Activated CD8-positive, alpha-beta T cell treated with anti-CD3 and anti-CD28 coated beads, Interleukin-2, amount 10 ng/mL, durations not matched to agents 7 days and 5 days (primary cell): ENCODE measurements around the gene ZNF319. TPM values are rescaled to one million over a fixed set of nuclear protein-coding genes. Genes with fewer than 3 reads are reported as not detected.
A peak's percentile ranks its signal among the peaks of the same experiment; 100 is the strongest.

Experiments used
- ATAC-seq: fragments of 150-1000 bp; cut with Tn5 transposase; one replicate; pipeline ENCODE4 v1.10.0; 2021; ENCODE audit warnings: moderate library complexity
- CTCF ChIA-PET: fragments of 350-600 bp; sonication (Branson Sonifier 250); formaldehyde crosslinking; loops from one replicate; lab custom pipeline; 2021; ENCODE audit warnings: antibody characterized with exemption; lab: Charles Lee
- POLR2A ChIA-PET: fragments of 350-600 bp; sonication (Branson Sonifier 250); formaldehyde crosslinking; loops from one replicate; lab custom pipeline; 2021; ENCODE audit warnings: antibody characterized with exemption; lab: Charles Lee
- DNase-seq: peaks from one replicate; pipeline ENCODE4 v3.0.0-alpha.2; 2020
- H3K27ac Mint-ChIP-seq: one replicate; pipeline ENCODE4 v1.8.0; 2021; ENCODE audit warnings: mild to moderate bottlenecking, mixed read lengths
- H3K27me3 Mint-ChIP-seq: one replicate; pipeline ENCODE4 v1.8.0; 2021; ENCODE audit warnings: low read depth, mixed read lengths
- H3K36me3 Mint-ChIP-seq: one replicate; pipeline ENCODE4 v1.8.0; 2021; ENCODE audit warnings: low read depth, mixed read lengths
- H3K4me1 Mint-ChIP-seq: one replicate; pipeline ENCODE4 v1.8.0; 2021; ENCODE audit warnings: low read depth, mixed read lengths
- H3K4me3 Mint-ChIP-seq: one replicate; pipeline ENCODE4 v1.8.0; 2021; ENCODE audit warnings: mild to moderate bottlenecking, mixed read lengths
- H3K9me3 Mint-ChIP-seq: one replicate; pipeline ENCODE4 v1.8.0; 2022; ENCODE audit warnings: mixed read lengths; ENCODE audit not compliant: insufficient read depth
- total RNA-seq, 2 experiments: library from RNA; stranded (reverse); gene quantifications; one replicate each; pipeline ENCODE4 v1.2.3, GENCODE V29; 2021

The ZNF319 gene
- total RNA-seq, result 10 to 100 TPM; 16.6 to 17.0 TPM

DNA sequence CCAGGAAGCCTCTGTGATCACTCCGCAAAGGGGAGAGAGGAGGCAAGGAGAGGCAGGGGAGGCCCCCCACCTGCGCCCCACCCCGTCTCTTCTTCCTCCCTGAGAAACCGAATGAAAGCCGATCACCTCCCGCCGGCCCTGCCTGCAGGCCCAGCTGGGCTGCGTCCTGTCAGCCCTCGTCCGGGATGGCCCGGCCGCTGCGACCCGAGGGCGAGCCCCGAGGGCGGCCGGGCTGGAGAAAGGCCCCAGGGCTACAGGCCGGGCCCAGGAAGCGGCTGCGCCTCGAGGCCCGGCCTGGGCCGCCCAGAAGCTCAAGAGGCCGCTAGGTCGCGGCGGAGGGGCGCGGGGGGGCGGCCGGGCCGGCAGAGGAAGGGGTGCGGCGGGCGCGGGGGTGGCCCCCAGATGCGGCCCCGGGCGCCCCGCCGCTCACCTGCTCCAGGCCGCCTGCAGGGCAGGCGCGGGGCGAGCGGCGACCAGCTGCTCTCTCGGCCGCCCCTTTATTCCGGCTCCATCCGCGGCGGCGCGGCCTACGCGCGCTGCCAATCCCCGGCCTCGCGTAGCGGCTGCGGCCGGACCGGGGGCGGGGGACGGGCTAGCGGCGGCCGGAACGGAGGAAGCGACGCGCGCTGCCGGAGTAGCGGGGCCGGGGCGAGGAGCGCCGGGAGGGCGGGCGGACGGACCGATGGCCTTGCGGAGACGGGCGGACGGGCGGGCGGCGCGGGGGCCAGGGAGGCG is at the start of gene ZNF319:
TSS of gene ZNF319 (minus strand) at position 702 of the 735 bp plus-strand sequence. CDS start 2,407 bp downstream, outside the sequence.
- ChIA-PET POLR2A (interaction anchor here (1.2 to 1.9 kb wide), 4 partner anchors 11 to 101 kb away, joined by 3 to 8 read pairs (median 3); no protein-coding TSS in a partner anchor), CTCF (interaction anchor here (0.6 to 3.8 kb wide), 15 partner anchors 10 to 481 kb away, joined by 3 to 28 read pairs (median 4); partner anchors contain the start of gene CFAP20)
- Mint-ChIP-seq H3K27ac (peak within 1 kb of the TSS; percentile 91), H3K36me3 (peaks cover 51% of the 10 kb centered on the region), H3K9me3 (no peaks in the 10 kb centered on the region), H3K4me3 (peak within 1 kb of the TSS; percentile 96), H3K27me3 (no peaks in the 10 kb centered on the region), H3K4me1 (peaks cover 62% of the 10 kb centered on the region)
- DNase-seq, result no peak
- peak; percentile 10 for ATAC-seq

DNA sequence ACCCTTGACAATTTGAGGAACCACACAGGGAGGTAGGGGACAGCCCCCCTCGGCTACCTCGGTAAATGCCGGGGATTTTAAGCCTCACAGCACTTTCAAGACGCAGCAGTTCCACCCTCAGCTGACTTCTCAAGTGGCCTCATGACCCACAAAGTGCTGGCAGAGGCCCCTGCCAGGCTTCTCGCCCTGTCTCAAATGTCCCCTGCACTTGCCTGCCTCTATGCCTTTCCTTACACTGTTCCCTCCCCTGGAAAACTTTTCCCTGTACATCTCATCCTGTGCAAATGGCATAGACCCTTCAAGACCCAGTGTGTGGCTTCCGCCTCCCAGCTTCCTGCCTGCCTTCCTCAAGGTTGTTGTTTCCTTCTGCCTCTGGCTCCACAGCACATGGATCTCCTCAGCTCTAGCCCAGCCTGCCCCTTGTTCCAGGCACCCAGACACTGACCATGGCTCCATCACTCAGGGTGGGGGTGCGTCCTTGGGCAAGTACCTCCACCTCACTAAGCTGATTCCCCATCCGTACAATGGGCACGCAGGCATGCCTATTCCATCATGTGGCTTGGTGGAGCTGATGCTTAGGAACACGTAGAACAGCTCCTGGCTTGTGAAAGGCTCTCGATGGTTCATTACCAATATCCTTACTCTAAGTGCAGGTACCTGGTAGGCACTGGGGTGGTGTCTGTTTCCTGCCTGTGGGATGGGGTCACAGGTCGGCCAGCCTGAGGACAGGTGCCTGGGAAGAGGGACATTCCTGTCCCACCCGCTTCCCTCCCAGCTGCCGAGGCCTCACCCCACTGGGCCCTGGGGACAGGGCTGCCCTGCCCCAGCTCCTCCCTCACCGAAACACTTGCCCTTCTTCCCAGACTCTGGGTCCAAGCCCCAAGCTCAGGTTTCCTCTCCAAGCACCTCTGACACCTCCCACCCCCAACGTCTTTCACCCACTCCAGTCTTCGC is 49.0 kb upstream of the ZNF319 start:
- no peaks in the 10 kb centered on the region for H3K27me3 Mint-ChIP-seq
- ATAC-seq (no peak), DNase-seq (no peak)
- no peak overlapping the region for H3K27ac Mint-ChIP-seq
- POLR2A ChIA-PET, result no interaction called here
- CTCF ChIA-PET, result interaction anchor here (1.0 to 1.8 kb wide), 2 partner anchors 48 to 78 kb away, joined by 3 to 7 read pairs; no protein-coding TSS in a partner anchor
- H3K36me3 Mint-ChIP-seq, result no peaks in the 10 kb centered on the region
- no peak overlapping the region for H3K4me3 Mint-ChIP-seq
- peaks cover 4% of the 10 kb centered on the region for H3K4me1 Mint-ChIP-seq
- H3K9me3 Mint-ChIP-seq, result no peaks in the 10 kb centered on the region

DNA sequence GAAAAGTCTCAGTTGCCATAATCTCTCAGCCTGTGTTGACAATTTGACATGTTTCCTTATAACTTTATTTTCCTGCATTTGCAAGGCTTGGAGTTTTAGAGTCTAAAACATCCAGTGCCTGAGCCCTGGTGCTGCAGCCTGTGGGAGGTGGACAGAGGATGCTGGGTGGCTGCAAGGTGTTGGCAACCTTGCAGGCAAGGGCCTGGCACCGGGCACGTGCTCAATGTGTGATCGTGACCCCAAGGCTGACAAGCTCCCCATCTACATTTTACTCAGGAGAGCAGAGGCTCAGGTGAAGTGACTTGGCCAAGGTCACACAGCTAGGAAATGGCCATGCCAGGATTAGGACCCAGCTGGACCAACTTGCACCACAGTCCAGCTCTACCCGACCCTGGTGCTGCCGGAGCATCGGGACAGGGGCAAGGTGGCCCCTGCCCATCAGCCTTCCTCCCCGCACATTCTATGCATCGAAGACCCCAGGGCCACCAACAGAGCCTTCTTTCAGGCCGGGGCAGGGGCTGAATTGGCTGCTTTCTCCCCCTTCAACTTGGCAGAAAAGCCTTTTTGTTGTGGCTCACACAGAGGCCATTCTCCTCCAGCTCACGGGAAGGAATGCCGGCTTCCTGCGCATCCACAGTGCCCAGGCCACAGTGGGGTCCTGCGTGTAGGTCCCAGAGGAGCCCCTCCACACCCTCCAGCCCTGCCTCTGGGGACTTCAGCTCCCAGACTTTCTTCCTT is 48.2 kb upstream of the ZNF319 start:
- ATAC-seq (no peak), DNase-seq (no peak)
- H3K36me3 Mint-ChIP-seq, result no peaks in the 10 kb centered on the region
- no peaks in the 10 kb centered on the region for H3K9me3 Mint-ChIP-seq
- no peak overlapping the region for H3K27ac Mint-ChIP-seq
- H3K4me1 Mint-ChIP-seq, result no peaks in the 10 kb centered on the region
- H3K27me3 Mint-ChIP-seq, result no peaks in the 10 kb centered on the region
- ChIA-PET POLR2A (no interaction called here), CTCF (no interaction called here)
- no peak overlapping the region for H3K4me3 Mint-ChIP-seq

DNA sequence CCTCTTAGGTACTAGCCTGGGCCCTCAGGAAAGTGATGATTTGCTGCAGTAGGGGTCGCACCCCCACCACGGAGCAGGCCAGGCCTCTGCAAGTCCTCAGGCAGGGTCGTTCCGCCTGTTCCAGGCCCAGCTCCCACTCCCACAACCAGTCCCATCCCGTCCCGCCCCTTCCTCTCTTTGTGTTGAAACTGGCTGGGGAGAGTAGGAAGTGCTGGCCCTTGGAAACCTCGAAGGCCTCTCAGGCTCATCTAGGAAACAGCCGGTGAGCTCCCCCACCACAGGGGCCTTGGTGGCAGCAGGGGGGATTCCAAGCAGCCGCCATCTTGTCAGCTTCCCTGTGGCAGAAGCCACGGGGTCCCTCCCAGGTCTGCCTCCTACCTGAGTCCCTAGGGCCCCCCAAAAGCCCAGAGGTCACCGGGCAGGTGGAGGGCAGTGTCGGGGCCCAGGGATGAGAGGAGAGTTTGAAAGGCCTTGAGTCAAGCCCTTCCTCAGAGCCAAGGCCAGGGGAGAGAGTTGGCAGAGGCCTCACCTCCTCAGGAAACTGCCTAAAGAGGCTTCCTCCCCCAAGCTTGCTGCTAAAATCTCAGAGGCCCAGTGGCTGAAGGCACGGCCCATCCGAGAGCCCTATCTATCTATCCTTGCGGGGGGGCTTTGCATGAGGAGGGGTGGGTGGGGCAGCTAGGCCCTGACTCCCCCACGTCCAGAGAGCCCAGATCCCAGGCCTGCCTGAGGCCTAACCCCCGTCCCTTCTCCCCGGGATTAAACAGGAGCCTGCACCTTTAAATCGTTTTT is 47.3 kb upstream of the ZNF319 start:
- Mint-ChIP-seq H3K4me1 (no peaks in the 10 kb centered on the region), H3K27ac (no peak overlapping the region), H3K27me3 (no peaks in the 10 kb centered on the region), H3K4me3 (no peak overlapping the region), H3K36me3 (no peaks in the 10 kb centered on the region), H3K9me3 (no peaks in the 10 kb centered on the region)
- ChIA-PET POLR2A (no interaction called here), CTCF (no interaction called here)
- DNase-seq, result no peak
- no peak for ATAC-seq

DNA sequence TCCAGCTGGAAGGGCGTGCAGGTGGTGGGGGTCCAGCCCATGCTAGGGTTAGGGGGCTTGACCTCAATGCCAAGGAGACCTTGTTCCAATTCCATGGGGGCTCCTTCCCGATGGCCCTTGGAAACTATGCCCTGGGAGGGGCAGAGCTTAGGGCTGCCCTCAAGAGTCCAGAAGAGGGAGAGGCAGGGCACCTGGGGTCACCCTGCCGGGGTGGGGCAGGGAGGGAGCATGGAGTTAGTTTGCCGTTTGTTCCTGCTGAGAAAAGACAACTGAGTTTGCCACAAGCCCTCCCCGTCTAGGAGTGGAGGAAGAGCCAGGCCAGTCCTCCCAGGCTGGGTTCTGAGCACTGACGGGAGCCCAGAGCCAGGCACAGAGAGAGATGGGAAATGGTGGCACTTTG is 46.5 kb upstream of the ZNF319 start:
- ATAC-seq, result no peak
- Mint-ChIP-seq H3K4me3 (no peak overlapping the region), H3K27ac (no peak overlapping the region), H3K27me3 (no peaks in the 10 kb centered on the region), H3K36me3 (no peaks in the 10 kb centered on the region), H3K4me1 (no peaks in the 10 kb centered on the region), H3K9me3 (no peaks in the 10 kb centered on the region)
- no peak for DNase-seq
- ChIA-PET CTCF (no interaction called here), POLR2A (no interaction called here)

DNA sequence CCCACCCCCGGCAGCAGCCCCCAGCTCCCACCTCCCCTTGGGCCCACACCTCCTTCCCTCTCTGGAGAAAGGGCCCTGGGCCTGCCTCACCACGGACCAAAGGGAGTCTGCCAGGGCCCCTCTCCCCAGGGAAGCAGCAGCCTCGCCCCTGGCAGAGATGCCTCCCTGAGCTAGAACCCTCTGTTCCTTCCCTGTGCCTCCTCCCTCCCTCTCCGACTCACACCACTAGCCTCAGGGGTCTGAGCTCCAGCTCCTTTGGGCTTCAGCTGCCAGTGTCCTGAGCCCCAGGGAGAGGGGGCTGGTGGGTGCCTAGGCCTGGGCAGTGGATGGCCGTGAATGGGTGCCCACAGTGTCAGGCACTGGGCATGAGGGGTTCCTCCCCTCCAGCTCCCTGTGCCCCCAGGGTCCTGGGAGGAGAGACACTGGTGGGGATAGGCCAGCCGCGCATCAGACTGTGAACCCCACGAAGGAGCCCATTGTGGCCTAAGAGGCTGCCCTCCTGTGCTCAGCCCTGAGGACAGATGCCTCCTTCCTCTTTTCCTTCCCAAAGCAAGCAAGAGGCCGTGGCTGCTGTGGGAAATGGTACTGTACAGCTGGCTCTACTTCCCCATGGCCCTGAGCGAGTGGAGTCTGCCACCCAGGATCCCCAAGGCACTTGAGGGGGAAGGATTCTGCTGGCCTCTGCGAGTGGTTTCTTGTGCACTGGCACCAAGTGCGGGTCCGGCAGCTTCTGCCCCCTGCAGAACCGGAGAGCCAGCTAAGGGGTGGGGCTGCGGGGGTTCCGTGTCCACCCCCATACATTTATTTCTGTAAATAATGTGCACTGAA is 45.8 kb upstream of the ZNF319 start:
- no peak for DNase-seq
- no peak for ATAC-seq
- Mint-ChIP-seq H3K4me3 (no peak overlapping the region), H3K9me3 (no peaks in the 10 kb centered on the region), H3K36me3 (no peaks in the 10 kb centered on the region), H3K27ac (no peak overlapping the region), H3K4me1 (no peaks in the 10 kb centered on the region), H3K27me3 (no peaks in the 10 kb centered on the region)
- ChIA-PET CTCF (no interaction called here), POLR2A (no interaction called here)

DNA sequence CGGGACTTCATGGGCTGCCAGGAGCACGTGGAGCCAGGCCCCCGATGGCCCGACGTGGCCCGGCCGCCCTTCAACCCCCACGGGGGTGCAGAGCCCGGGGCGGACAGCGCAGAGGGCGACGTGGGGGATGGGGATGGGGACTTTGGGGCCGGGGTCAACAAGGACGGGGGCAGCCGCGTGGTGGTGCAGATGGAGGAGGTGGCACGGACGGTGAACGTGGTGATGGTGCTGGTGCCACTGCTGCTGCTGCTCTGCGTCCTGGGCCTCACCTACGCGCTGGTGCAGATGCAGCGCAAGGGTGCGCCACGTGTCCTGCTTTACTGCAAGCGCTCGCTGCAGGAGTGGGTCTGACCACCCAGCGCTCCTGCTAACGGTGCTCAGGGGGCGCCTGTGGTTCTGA is 44.6 kb upstream of the ZNF319 start:
- Mint-ChIP-seq H3K9me3 (no peaks in the 10 kb centered on the region), H3K36me3 (no peaks in the 10 kb centered on the region), H3K4me1 (no peaks in the 10 kb centered on the region), H3K27me3 (no peaks in the 10 kb centered on the region), H3K27ac (no peak overlapping the region), H3K4me3 (no peak overlapping the region)
- ChIA-PET CTCF (no interaction called here), POLR2A (no interaction called here)
- no peak for ATAC-seq
- DNase-seq, result no peak

DNA sequence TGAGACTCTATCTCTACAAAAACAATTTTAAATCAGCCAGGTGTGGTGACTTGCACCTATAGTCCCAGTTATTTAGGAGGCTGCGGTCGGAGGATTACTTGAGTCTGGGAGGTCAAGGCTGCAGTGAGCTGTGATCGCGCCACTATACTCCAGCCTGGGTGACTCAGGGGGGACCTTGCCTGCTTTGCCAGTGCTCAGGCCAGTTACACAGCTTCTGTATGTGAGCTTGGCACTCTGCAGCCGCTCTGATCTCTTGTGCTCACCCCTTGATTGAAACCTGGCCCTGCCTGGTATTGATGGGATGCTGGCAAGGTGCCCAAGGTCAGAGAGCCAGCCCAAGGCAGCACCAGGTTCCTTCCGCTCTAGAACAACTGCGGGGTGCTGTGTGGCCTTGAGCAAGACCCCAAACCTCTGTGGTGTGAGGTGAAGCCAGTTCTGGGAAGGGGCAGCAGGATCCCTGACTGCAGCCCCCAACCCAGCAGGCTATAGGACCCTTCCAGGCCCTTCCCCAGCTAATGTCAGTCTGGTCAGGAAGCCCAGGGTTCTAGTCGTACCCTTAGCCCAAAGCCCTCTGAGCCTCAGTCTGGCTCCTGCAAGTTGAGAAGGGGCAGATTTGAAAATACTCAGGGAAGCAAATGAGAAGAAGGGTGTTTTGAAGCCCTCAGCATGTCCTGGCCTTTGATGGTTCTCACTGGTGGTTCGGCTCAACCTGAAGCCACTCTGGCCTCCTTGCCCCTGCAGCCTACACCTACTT is 44.0 kb upstream of the ZNF319 start:
- Mint-ChIP-seq H3K4me3 (no peak overlapping the region), H3K36me3 (no peaks in the 10 kb centered on the region), H3K27me3 (no peaks in the 10 kb centered on the region), H3K4me1 (no peaks in the 10 kb centered on the region), H3K27ac (no peak overlapping the region), H3K9me3 (no peaks in the 10 kb centered on the region)
- DNase-seq (no peak), ATAC-seq (no peak)
- CTCF ChIA-PET, result no interaction called here
- POLR2A ChIA-PET, result no interaction called here

DNA sequence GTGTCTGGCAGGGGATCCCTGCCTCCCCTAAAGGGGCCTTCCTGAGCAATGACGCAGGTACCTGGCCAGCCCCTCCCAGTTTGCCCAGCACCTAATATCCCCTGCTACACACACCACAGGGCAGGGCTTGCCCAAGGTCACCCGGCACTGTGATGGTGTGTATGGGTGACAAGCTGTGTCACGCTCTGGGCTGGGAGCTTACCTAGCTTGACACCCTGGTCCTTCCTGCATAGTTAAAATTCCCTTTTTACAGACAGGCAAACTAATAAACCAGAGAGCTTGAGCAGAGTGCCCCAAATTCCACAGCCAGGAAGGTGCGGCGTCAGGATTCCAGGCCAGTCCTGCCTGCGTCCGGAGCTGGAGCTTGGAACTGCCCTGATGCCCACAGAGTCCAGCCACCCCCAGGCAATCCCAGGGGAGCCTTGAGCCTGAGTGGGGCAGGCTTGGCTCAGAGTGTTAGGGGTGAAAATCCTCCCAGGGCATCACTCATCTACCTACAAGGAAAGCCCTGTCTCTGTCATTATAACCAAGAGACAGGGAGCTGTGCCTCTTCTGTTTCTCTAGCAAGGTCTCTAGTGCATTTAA is 43.2 kb upstream of the ZNF319 start:
- no peak for ATAC-seq
- no peaks in the 10 kb centered on the region for H3K36me3 Mint-ChIP-seq
- no peaks in the 10 kb centered on the region for H3K9me3 Mint-ChIP-seq
- CTCF ChIA-PET, result no interaction called here
- no peaks in the 10 kb centered on the region for H3K4me1 Mint-ChIP-seq
- peak overlapping the region; percentile 25 for H3K27ac Mint-ChIP-seq
- H3K4me3 Mint-ChIP-seq, result no peak overlapping the region
- no peak for DNase-seq
- POLR2A ChIA-PET, result no interaction called here
- no peaks in the 10 kb centered on the region for H3K27me3 Mint-ChIP-seq
